ENCODE measurements around the gene ADGRG6.

- TF ChIP-seq CTCF (IDR thresholded peaks at IDR 0.05; ENCODE audit: low read depth, low read length, missing input control) (no peak), GABPA (IDR thresholded peaks at IDR 0.05 in 1 of 2, conservative IDR thresholded peaks at IDR 0.05 in 1 of 2) (no peak), TAF1 (conservative IDR thresholded peaks at IDR 0.05) (no peak), YY1 (IDR thresholded peaks at IDR 0.05) (no peak), SP1 (IDR thresholded peaks at IDR 0.05) (no peak), EGR1 (IDR thresholded peaks at IDR 0.05; ENCODE audit: low read depth in 2 of 2) (no peak)
- TF ChIP-seq, protein P1, sequence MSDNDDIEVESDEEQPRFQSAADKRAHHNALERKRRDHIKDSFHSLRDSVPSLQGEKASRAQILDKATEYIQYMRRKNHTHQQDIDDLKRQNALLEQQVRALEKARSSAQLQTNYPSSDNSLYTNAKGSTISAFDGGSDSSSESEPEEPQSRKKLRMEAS (IDR thresholded peaks at IDR 0.05) = no peak
Observed at GRCh38 chr6:142357879-142358278, 56.1 kb downstream of the ADGRG6 start.

Data from liver (tissue), 3 donors.